GM23248 (cell line): ENCODE data around the gene PLXNB1. TPM values are rescaled to one million over a fixed set of nuclear protein-coding genes. Genes with fewer than 3 reads are reported as not detected.

ENCODE experiments used
- DNase-seq: peaks from one replicate; pipeline ENCODE4 v3.0.0-alpha.2; 2015
- H2AFZ ChIP-seq: fragments of 200-600 bp; sonication (generic); 2 replicates; pipeline ENCODE4 v1.6.1; 2016; ENCODE audit warnings: antibody characterized with exemption
- H3F3A ChIP-seq: fragments of 200-600 bp; sonication (generic); 2 replicates; pipeline ENCODE4 v1.6.1; 2016; ENCODE audit warnings: mild to moderate bottlenecking, antibody characterized with exemption, mixed run types; ENCODE audit not compliant: insufficient read depth
- H3K27ac ChIP-seq: fragments of 200-600 bp; sonication (generic); 2 replicates; pipeline ENCODE4 v1.5.1; 2016; ENCODE audit warnings: mild to moderate bottlenecking
- H3K27me3 ChIP-seq: fragments of 200-600 bp; sonication (generic); replicated peaks from 2 replicates; pipeline ENCODE4 v1.6.1; 2016; ENCODE audit warnings: mild to moderate bottlenecking; ENCODE audit not compliant: insufficient read depth
- H3K36me3 ChIP-seq: fragments of 200-600 bp; sonication (generic); 2 replicates; pipeline ENCODE4 v1.6.1; 2016; ENCODE audit warnings: low read depth, mild to moderate bottlenecking
- H3K4me1 ChIP-seq: fragments of 200-600 bp; sonication (generic); 2 replicates; pipeline ENCODE4 v1.6.1; 2016; ENCODE audit warnings: mild to moderate bottlenecking; ENCODE audit not compliant: insufficient read depth
- H3K4me2 ChIP-seq: fragments of 200-600 bp; sonication (generic); one replicate; pipeline ENCODE4 v1.6.1; 2016; ENCODE audit warnings: mild to moderate bottlenecking; ENCODE audit not compliant: unreplicated experiment
- H3K4me3 ChIP-seq: fragments of 200-600 bp; sonication (generic); 2 replicates; pipeline ENCODE4 v1.5.1; 2016; ENCODE audit warnings: mild to moderate bottlenecking
- H3K79me2 ChIP-seq: fragments of 200-600 bp; sonication (generic); 2 replicates; pipeline ENCODE4 v1.6.1; 2016; ENCODE audit warnings: mild to moderate bottlenecking; ENCODE audit not compliant: insufficient read depth
- H3K9ac ChIP-seq: fragments of 200-600 bp; sonication (generic); 2 replicates; pipeline ENCODE4 v1.6.1; 2016; ENCODE audit warnings: mild to moderate bottlenecking
- H3K9me2 ChIP-seq: fragments of 200-600 bp; sonication (generic); 2 replicates; pipeline ENCODE4 v1.6.1; 2016; ENCODE audit warnings: mixed run types, mild to moderate bottlenecking, moderate library complexity; ENCODE audit not compliant: insufficient read depth
- H3K9me3 ChIP-seq: fragments of 200-600 bp; sonication (generic); one replicate; pipeline ENCODE4 v1.6.1; 2017; ENCODE audit warnings: low read depth
- H4K20me1 ChIP-seq: fragments of 200-600 bp; sonication (generic); 2 replicates; pipeline ENCODE4 v1.6.0; 2016; ENCODE audit not compliant: insufficient read depth
- EZH2 ChIP-seq: fragments of 200-600 bp; sonication (generic); IDR thresholded peaks from 2 replicates; pipeline ENCODE4 v1.6.1; 2018; ENCODE audit warnings: antibody characterized with exemption, mild to moderate bottlenecking; ENCODE audit not compliant: insufficient read depth, poor library complexity, severe bottlenecking
- EZH2phosphoT487 ChIP-seq: fragments of 200-600 bp; sonication (generic); IDR thresholded peaks from 2 replicates; pipeline ENCODE4 v1.6.1; 2018; ENCODE audit warnings: antibody characterized with exemption, moderate library complexity, mild to moderate bottlenecking, low read depth; ENCODE audit not compliant: insufficient read depth
- WGBS, 2 experiments: methylation state at CpG; one replicate each; pipeline ENCODE4 v1.1.6; 2015 to 2017; ENCODE audit warnings: low lambda C conversion rate in 2 of 2, low coverage in 1 of 2; ENCODE audit errors: missing lambda C conversion rate in 2 of 2; 5-methylcytosine and 5-hydroxymethylcytosine counted together
- in situ Hi-C: fragments of 300-500 bp; cut with MboI; formaldehyde crosslinking; loops from 2 replicates; pipeline ENCODE4 v1.15.0; 2020
- polyA plus RNA-seq: library from polyadenylated mRNA; unstranded; fragments of >200 nt; fragmentation: Nextera tagmentation; extraction: Ambion mirVana; gene quantifications from 2 replicates; pipeline ENCODE4 v1.2.1, GENCODE V29; 2016
- total RNA-seq: library from RNA; depleted of rRNA; stranded (reverse); fragments of >200 nt; shearing (Covaris generic); gene quantifications from 2 replicates; pipeline ENCODE4 v1.2.3, GENCODE V29; 2014

The PLXNB1 gene
- total and polyA plus RNA-seq, 2 experiments from 2014 or later, result 3.3 to 5.5 TPM

DNA sequence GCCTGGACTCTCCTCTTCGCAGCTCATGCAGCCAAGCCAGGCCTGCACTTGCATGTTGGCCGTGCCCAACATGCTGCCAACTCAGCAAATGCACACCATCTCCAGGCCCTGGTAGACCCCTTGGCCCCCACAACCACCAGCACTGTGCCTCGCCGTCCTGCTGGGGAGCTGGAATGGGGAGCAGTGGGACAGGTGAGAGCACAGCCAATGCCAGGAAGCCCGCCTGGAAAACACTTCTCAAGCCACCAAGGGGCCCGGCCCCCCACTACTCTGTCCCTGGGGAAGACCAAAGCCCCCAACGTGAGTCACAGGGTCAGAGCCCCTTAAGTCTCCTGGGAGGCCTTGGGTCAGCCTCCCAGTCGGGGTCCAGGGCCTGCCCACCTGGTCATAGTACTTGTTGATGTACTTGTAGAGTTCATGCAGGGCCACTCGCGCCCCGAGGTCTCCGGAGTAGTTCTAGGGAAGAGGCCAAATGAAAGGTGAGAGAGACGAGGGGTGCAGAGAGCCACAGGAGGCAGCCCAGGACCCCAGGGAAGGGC lies 24.5 kb downstream of the PLXNB1 start:
- TF ChIP-seq EZH2phosphoT487, result no peak
- TF ChIP-seq EZH2, result no peak
- Histone ChIP-seq H3F3A (peaks cover 12% of the 10 kb centered on the region), H3K4me3 (no peak overlapping the region), H3K4me1 (peaks cover 12% of the 10 kb centered on the region), H2AFZ (no peak overlapping the region), H3K4me2 (no peak overlapping the region), H3K36me3 (no peaks in the 10 kb centered on the region), H3K27ac (no peak overlapping the region), H4K20me1 (no peaks in the 10 kb centered on the region), H3K9me3 (no peaks in the 10 kb centered on the region), H3K27me3 (no peaks in the 10 kb centered on the region), H3K79me2 (no peaks in the 10 kb centered on the region), H3K9ac (no peak overlapping the region), H3K9me2 (no peaks in the 10 kb centered on the region)
- in situ Hi-C loops, result no loop called here
- 83% methylated on average over 13 of the region's 13 CpGs for WGBS, 2 experiments
- DNase-seq, result no peak

DNA sequence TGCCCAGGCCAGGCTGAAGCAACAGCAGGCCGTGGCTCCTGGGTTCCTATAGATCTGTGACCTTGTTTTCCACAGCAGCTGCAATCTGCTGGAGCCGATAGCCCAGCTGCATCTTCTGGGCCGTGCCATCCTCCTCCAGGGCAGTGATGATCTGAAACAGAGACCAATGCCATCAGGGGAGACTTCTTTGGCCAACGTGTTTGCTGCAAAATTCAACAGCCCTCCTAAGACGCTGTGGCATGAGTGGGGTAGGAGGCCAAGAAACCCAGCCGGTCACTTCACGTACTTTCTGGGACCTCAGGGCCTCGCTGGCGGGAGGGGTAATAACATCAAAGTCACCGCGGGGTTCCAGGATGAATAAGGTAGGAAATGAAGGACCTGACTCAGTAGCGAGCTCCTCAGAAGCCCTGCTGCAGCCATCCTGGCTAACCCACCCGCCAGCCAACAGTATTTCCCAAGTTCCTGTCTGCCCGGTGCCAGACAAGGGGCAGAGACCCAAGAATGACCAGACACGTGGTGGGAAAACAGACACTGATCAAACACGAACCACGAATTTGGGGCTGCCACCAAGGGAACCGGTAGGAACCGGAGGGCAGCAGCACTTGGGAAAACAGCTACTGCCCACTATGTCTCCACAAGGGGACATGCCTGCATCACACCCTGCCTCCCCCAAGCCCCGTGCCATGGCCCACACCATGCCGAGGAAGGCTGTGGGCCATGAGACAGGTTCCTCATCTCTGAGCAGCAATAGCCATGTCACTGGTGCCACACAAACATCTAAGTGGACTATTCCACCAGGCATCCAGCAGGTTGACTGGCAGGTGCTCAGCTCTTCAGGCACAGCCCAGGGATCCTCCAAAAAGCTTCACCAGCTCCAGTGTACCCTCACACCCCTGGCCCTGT lies 25.2 kb downstream of the PLXNB1 start:
- Histone ChIP-seq H3K79me2 (no peaks in the 10 kb centered on the region), H3K4me3 (no peak overlapping the region), H3K4me1 (peaks cover 12% of the 10 kb centered on the region), H3K27ac (no peak overlapping the region), H3K4me2 (no peak overlapping the region), H3F3A (peaks cover 12% of the 10 kb centered on the region), H3K27me3 (no peaks in the 10 kb centered on the region), H3K9me3 (no peaks in the 10 kb centered on the region), H2AFZ (no peak overlapping the region), H4K20me1 (no peaks in the 10 kb centered on the region), H3K9me2 (no peaks in the 10 kb centered on the region), H3K9ac (no peak overlapping the region), H3K36me3 (no peaks in the 10 kb centered on the region)
- TF ChIP-seq EZH2, result no peak
- no peak for TF ChIP-seq EZH2phosphoT487
- no peak for DNase-seq
- in situ Hi-C loops, result no loop called here
- 75 to 80% methylated on average over 21 of the region's 21 CpGs for WGBS, 2 experiments

DNA sequence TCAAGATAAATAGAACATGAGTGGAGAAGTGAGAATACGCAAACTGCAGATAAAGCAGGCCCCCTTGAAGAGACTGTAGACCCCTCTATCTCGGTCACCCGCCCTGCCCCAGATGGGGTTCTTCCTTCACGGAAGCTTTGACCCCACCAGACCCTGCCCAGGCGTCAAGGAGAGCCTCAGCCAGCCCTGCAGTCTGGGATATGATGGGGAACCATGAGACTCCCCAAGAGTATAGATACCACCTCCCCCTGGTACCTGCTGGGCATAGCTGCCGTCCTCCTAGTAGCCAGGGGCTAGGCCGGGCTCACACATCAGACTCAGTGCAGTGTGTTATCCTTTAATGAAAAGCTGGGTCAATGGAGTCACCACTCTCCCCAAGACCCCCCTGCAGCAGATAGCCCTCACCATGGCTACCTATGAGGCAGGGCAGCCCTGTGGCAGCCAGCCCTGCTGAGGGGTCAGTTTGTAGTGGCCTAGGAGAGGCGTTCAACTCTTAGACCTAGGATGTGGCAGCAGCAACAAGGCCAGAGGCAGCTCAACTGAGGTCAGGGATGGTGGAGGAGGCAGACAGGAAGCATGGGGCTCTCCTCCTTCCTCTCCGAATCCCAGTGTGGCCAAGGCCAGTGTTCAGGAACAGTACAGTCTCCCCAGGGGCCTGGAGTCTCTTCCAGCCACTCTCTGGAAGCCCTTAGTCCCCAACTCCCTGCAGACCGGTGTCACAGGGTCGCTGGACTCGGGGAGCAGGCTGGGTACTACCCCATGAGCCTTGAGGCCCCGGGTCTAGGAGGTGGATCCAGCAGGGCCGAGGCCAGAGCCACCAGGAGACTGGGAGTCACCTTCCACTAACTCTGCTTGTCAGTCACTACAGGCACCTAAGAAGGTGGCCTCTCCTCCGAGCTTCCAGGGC lies 26.1 kb downstream of the PLXNB1 start:
- 88 to 90% methylated on average over 14 to 15 of the region's 15 CpGs for WGBS, 2 experiments
- H3K79me2 ChIP-seq, result no peaks in the 10 kb centered on the region
- peaks cover 12% of the 10 kb centered on the region for H3F3A ChIP-seq
- no peaks in the 10 kb centered on the region for H3K9me2 ChIP-seq
- no peaks in the 10 kb centered on the region for H3K9me3 ChIP-seq
- H3K4me2 ChIP-seq, result no peak overlapping the region
- no peak for TF ChIP-seq EZH2phosphoT487
- no peak for TF ChIP-seq EZH2
- no peaks in the 10 kb centered on the region for H4K20me1 ChIP-seq
- no peak overlapping the region for H3K4me3 ChIP-seq
- H3K27me3 ChIP-seq, result no peaks in the 10 kb centered on the region; the same call in 1 of the 2 replicates
- H3K27ac ChIP-seq, result no peak overlapping the region
- H3K36me3 ChIP-seq, result no peaks in the 10 kb centered on the region
- peaks cover 12% of the 10 kb centered on the region for H3K4me1 ChIP-seq
- in situ Hi-C loops, result no loop called here
- H3K9ac ChIP-seq, result no peak overlapping the region
- no peak overlapping the region for H2AFZ ChIP-seq
- no peak for DNase-seq

DNA sequence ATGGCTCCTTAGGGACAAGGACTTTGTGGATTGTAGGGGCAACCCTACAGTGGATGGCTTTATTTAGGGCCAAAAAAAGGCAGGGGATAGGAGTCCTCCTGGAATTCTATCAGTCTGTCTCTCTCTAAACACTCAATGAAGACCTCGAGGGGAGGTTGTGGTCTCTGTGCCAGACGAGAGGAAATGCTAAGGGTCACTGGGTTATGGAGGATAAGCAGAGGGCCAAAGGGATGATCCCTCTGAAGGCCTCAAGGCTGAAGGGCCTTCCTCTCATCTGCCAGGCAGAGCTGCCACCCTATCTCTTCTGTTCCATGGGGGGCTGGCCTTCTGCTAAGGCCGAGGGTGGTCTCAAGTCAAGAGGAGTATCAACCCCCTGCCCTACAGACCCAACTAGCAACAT lies 27.0 kb downstream of the PLXNB1 start:
- Histone ChIP-seq H3K27ac (no peak overlapping the region), H3K4me2 (no peak overlapping the region), H3K79me2 (no peaks in the 10 kb centered on the region), H4K20me1 (no peaks in the 10 kb centered on the region), H2AFZ (no peak overlapping the region), H3K9ac (no peak overlapping the region), H3K27me3 (no peaks in the 10 kb centered on the region; the same call in 1 of the 2 replicates), H3K4me1 (peaks cover 12% of the 10 kb centered on the region), H3K4me3 (no peak overlapping the region), H3K9me3 (no peaks in the 10 kb centered on the region), H3K9me2 (no peaks in the 10 kb centered on the region), H3K36me3 (no peaks in the 10 kb centered on the region), H3F3A (peaks cover 12% of the 10 kb centered on the region)
- WGBS, 2 experiments, result 46 to 61% methylated on average over 3 of the region's 3 CpGs
- DNase-seq, result no peak
- TF ChIP-seq EZH2 (no peak), EZH2phosphoT487 (no peak)
- in situ Hi-C loops, result no loop called here
